Muscle of leg (tissue), 11 donors: ENCODE measurements around the gene TMEM163. TPM values are rescaled to one million over a fixed set of nuclear protein-coding genes. Genes with fewer than 3 reads are reported as not detected.
A peak's percentile ranks its signal among the peaks of the same experiment; 100 is the strongest.
"Not testable (repeated sequence)": the region's sequence is repeated elsewhere in the genome, so short reads cannot be mapped to it uniquely, and the experiment has no call there.

ENCODE experiments used
- DNase-seq: peaks from one replicate; pipeline ENCODE4 v3.0.0; 2013
- H3K27ac ChIP-seq: one replicate; pipeline ENCODE4 v1.5.1; 2013; ENCODE audit warnings: mild to moderate bottlenecking, low read length, control low read depth
- H3K27me3 ChIP-seq: one replicate; pipeline ENCODE4 v1.6.1; 2013; ENCODE audit warnings: low read length; ENCODE audit not compliant: control insufficient read depth, insufficient read depth
- H3K36me3 ChIP-seq: one replicate; pipeline ENCODE4 v1.6.1; 2013; ENCODE audit warnings: low read length; ENCODE audit not compliant: control insufficient read depth, insufficient read depth
- H3K4me1 ChIP-seq: one replicate; pipeline ENCODE4 v1.6.1; 2013; ENCODE audit warnings: low read length; ENCODE audit not compliant: control insufficient read depth, insufficient read depth
- H3K4me3 ChIP-seq: one replicate; pipeline ENCODE4 v1.5.1; 2013; ENCODE audit warnings: low read length, control low read depth
- H3K9me3 ChIP-seq: replicated peaks from 2 replicates; pipeline ENCODE4 v1.6.1; 2013; ENCODE audit warnings: low read depth, low read length; ENCODE audit not compliant: control insufficient read depth
- WGBS: methylation state at CpG from one replicate; pipeline ENCODE4 v1.1.5; 2013; ENCODE audit warnings: missing lambda C conversion rate; ENCODE audit not compliant: insufficient coverage; 5-methylcytosine and 5-hydroxymethylcytosine counted together
- polyA plus RNA-seq, 8 donors: library from polyadenylated mRNA; unstranded; fragments of 120-200 nt; gene quantifications; one replicate each; pipeline versions ENCODE4 v1.2.1 to v1.2.3, GENCODE V29; 2013; ENCODE audit warnings: inconsistent platforms in 1 of 8, low replicate concordance in 1 of 8; ENCODE audit not compliant: insufficient read length in 8 of 8, insufficient read depth in 1 of 8
- total RNA-seq: library from RNA; stranded (reverse); fragments of 120-200 nt; gene quantifications from one replicate; pipeline ENCODE4 v1.2.4, GENCODE V29; 2013

TMEM163 gene
- total and polyA plus RNA-seq, 9 donors: 0.66 to 3.5 (median 1.8) TPM

GRCh38 chr2:134725876-134726275 is 7.1 kb upstream of the TMEM163 start:
- DNase-seq: no peak
- Histone ChIP-seq H3K4me1 (no peaks in the 10 kb centered on the region), H3K27ac (no peak overlapping the region), H3K36me3 (no peaks in the 10 kb centered on the region), H3K9me3 (no peaks in the 10 kb centered on the region), H3K4me3 (no peak overlapping the region), H3K27me3 (peaks cover 15% of the 10 kb centered on the region)

- H3K27me3 ChIP-seq: peaks cover 25% of the 10 kb centered on the region
- no peak overlapping the region for H3K27ac ChIP-seq
- DNase-seq: no peak
- WGBS: no CpG with 5 or more reads among the region's 1 CpG
- no peaks in the 10 kb centered on the region for H3K36me3 ChIP-seq
- no peak overlapping the region for H3K4me3 ChIP-seq
- no peaks in the 10 kb centered on the region for H3K9me3 ChIP-seq
- peaks cover 1% of the 10 kb centered on the region for H3K4me1 ChIP-seq
Observed at GRCh38 chr2:134724341-134724740, 5.5 kb upstream of the TMEM163 start.

GRCh38 chr2:134723742-134724141 is 4.9 kb upstream of the TMEM163 start:
- H3K4me1 ChIP-seq, DNase-seq, H3K27ac ChIP-seq, H3K36me3 ChIP-seq, H3K9me3 ChIP-seq, H3K4me3 ChIP-seq: not testable (repeated sequence)
- WGBS: 100% methylated on average over 1 of the region's 2 CpGs
- peaks cover 29% of the 10 kb centered on the region for H3K27me3 ChIP-seq

GRCh38 chr2:134722728-134723127 is 3.9 kb upstream of the TMEM163 start:
- Histone ChIP-seq H3K36me3 (no peaks in the 10 kb centered on the region), H3K4me3 (no peak overlapping the region), H3K4me1 (peaks cover 11% of the 10 kb centered on the region), H3K27ac (no peak overlapping the region), H3K27me3 (peaks cover 36% of the 10 kb centered on the region), H3K9me3 (no peaks in the 10 kb centered on the region)
- WGBS: 86% methylated on average over 1 of the region's 6 CpGs
- DNase-seq: no peak

- H3K27me3 ChIP-seq: peaks cover 47% of the 10 kb centered on the region
- DNase-seq: no peak
Observed at GRCh38 chr2:134721596-134721995, 2.8 kb upstream of the TMEM163 start.

GRCh38 chr2:134718023-134718816 is 580 bp downstream of the TMEM163 start:
- H3K4me1 ChIP-seq: peaks cover 14% of the 10 kb centered on the region
- H3K36me3 ChIP-seq: no peaks in the 10 kb centered on the region
- WGBS: 1% methylated on average over 90 of the region's 91 CpGs
- H3K9me3 ChIP-seq: no peaks in the 10 kb centered on the region
- no peak for DNase-seq
- no peak overlapping the region for H3K27ac ChIP-seq
- peaks cover 53% of the 10 kb centered on the region for H3K27me3 ChIP-seq
- H3K4me3 ChIP-seq: peak overlapping the region; percentile 38

More at GRCh38 chr2:134721596-134721995, 2.8 kb upstream of the TMEM163 start:
- 83% methylated on average over 4 of the region's 4 CpGs for WGBS
- Histone ChIP-seq H3K27ac (no peak overlapping the region), H3K4me1 (peaks cover 14% of the 10 kb centered on the region), H3K4me3 (no peak overlapping the region), H3K9me3 (no peaks in the 10 kb centered on the region), H3K36me3 (no peaks in the 10 kb centered on the region)

- Histone ChIP-seq H3K27ac (no peak overlapping the region), H3K4me3 (peak overlapping the region; percentile 38)
- 4% methylated on average over 14 of the region's 24 CpGs for WGBS
Observed at GRCh38 chr2:134717286-134718022, 1.3 kb downstream of the TMEM163 start.

GRCh38 chr2:134716721-134717243 is 2.0 kb downstream of the TMEM163 start:
- no peaks in the 10 kb centered on the region for H3K36me3 ChIP-seq
- no peak for DNase-seq
- H3K27me3 ChIP-seq: peaks cover 48% of the 10 kb centered on the region
- peaks cover 14% of the 10 kb centered on the region for H3K4me1 ChIP-seq
- no peaks in the 10 kb centered on the region for H3K9me3 ChIP-seq
- H3K4me3 ChIP-seq: no peak overlapping the region
- no peak overlapping the region for H3K27ac ChIP-seq
- WGBS: 89% methylated on average over 3 of the region's 8 CpGs

More at GRCh38 chr2:134717286-134718022, 1.3 kb downstream of the TMEM163 start:
- no peaks in the 10 kb centered on the region for H3K36me3 ChIP-seq
- no peaks in the 10 kb centered on the region for H3K9me3 ChIP-seq
- H3K27me3 ChIP-seq: peaks cover 49% of the 10 kb centered on the region
- DNase-seq: no peak
- peaks cover 14% of the 10 kb centered on the region for H3K4me1 ChIP-seq

- WGBS: 74% methylated on average over 3 of the region's 4 CpGs
- no peak overlapping the region for H3K27ac ChIP-seq
- peaks cover 14% of the 10 kb centered on the region for H3K4me1 ChIP-seq
- no peaks in the 10 kb centered on the region for H3K9me3 ChIP-seq
- no peak overlapping the region for H3K4me3 ChIP-seq
- DNase-seq: no peak
- H3K27me3 ChIP-seq: peaks cover 42% of the 10 kb centered on the region
- no peaks in the 10 kb centered on the region for H3K36me3 ChIP-seq
Observed at GRCh38 chr2:134715932-134716643, 2.7 kb downstream of the TMEM163 start.

- no CpG with 5 or more reads among the region's 2 CpGs for WGBS
- no peak for DNase-seq
- no peak overlapping the region for H3K27ac ChIP-seq
- H3K36me3 ChIP-seq: no peaks in the 10 kb centered on the region
- peaks cover 11% of the 10 kb centered on the region for H3K4me1 ChIP-seq
- no peak overlapping the region for H3K4me3 ChIP-seq
- no peaks in the 10 kb centered on the region for H3K9me3 ChIP-seq
- H3K27me3 ChIP-seq: peaks cover 30% of the 10 kb centered on the region
Observed at GRCh38 chr2:134714228-134714627, 4.6 kb downstream of the TMEM163 start.
